Parathyroid adenoma (tissue), 2 donors: ENCODE measurements around the gene DOK3.

Experiments
- H2AFZ ChIP-seq: fragments of 300-600 bp; sonication (generic); one replicate; pipeline ENCODE4 v1.7.0; 2017; ENCODE audit warnings: antibody characterized with exemption, mild to moderate bottlenecking
- H3K27ac ChIP-seq: fragments of 300-600 bp; sonication (generic); one replicate; pipeline ENCODE4 v1.7.0; 2017
- H3K27me3 ChIP-seq: fragments of 300-600 bp; sonication (generic); one replicate; pipeline ENCODE4 v1.7.0; 2017; ENCODE audit warnings: low read length; ENCODE audit not compliant: control insufficient read depth, insufficient read depth
- H3K36me3 ChIP-seq: fragments of 300-600 bp; sonication (generic); one replicate; pipeline ENCODE4 v1.7.0; 2017; ENCODE audit warnings: low read length; ENCODE audit not compliant: control insufficient read depth, insufficient read depth
- H3K4me1 ChIP-seq: fragments of 300-600 bp; sonication (generic); one replicate; pipeline ENCODE4 v1.7.0; 2017; ENCODE audit warnings: control low read depth
- H3K4me2 ChIP-seq: fragments of 300-600 bp; sonication (generic); one replicate; pipeline ENCODE4 v1.7.0; 2017; ENCODE audit warnings: low read length
- H3K4me3 ChIP-seq: fragments of 300-600 bp; sonication (generic); one replicate; pipeline ENCODE4 v1.7.0; 2017; ENCODE audit warnings: low read depth, low read length
- H3K79me2 ChIP-seq: fragments of 300-600 bp; sonication (generic); one replicate; pipeline ENCODE4 v1.7.0; 2017; ENCODE audit warnings: control low read depth
- H3K9ac ChIP-seq: fragments of 300-600 bp; sonication (generic); one replicate; pipeline ENCODE4 v1.7.0; 2017; ENCODE audit warnings: mild to moderate bottlenecking
- H3K9me3 ChIP-seq: fragments of 300-600 bp; sonication (generic); one replicate; pipeline ENCODE4 v1.7.0; 2017; ENCODE audit warnings: low read length; ENCODE audit not compliant: control insufficient read depth
- CTCF ChIP-seq: fragments of 300-600 bp; sonication (generic); IDR thresholded peaks from one replicate; pipeline ENCODE4 v1.7.0; 2017; ENCODE audit warnings: antibody characterized with exemption, mild to moderate bottlenecking
- donor health status: primary hyperparathyroidism.

Gene DOK3

GRCh38 chr5:177520916-177521513, 11.4 kb upstream of the DOK3 start:
- H2AFZ ChIP-seq: no peak overlapping the region
- H3K27ac ChIP-seq: no peak overlapping the region
- H3K4me2 ChIP-seq: no peak overlapping the region
- H3K4me1 ChIP-seq: no peaks in the 10 kb centered on the region
- H3K9me3 ChIP-seq: no peaks in the 10 kb centered on the region
- H3K4me3 ChIP-seq: no peak overlapping the region
- no peak overlapping the region for H3K9ac ChIP-seq
- no peak for TF ChIP-seq CTCF
- H3K36me3 ChIP-seq: no peaks in the 10 kb centered on the region
- peaks cover 26% of the 10 kb centered on the region for H3K79me2 ChIP-seq
- no peaks in the 10 kb centered on the region for H3K27me3 ChIP-seq

GRCh38 chr5:177520271-177520670, 10.6 kb upstream of the DOK3 start:
- Histone ChIP-seq H3K36me3 (no peaks in the 10 kb centered on the region), H3K27me3 (no peaks in the 10 kb centered on the region), H3K4me2 (no peak overlapping the region), H3K4me1 (no peaks in the 10 kb centered on the region), H2AFZ (no peak overlapping the region), H3K27ac (no peak overlapping the region), H3K9me3 (no peaks in the 10 kb centered on the region), H3K79me2 (peaks cover 28% of the 10 kb centered on the region), H3K4me3 (no peak overlapping the region), H3K9ac (no peak overlapping the region)
- no peak for TF ChIP-seq CTCF

- Histone ChIP-seq H3K27ac (no peak overlapping the region), H3K4me3 (no peak overlapping the region), H2AFZ (no peak overlapping the region), H3K9ac (no peak overlapping the region), H3K36me3 (no peaks in the 10 kb centered on the region), H3K9me3 (no peaks in the 10 kb centered on the region), H3K4me2 (no peak overlapping the region), H3K79me2 (peaks cover 25% of the 10 kb centered on the region), H3K27me3 (no peaks in the 10 kb centered on the region), H3K4me1 (no peaks in the 10 kb centered on the region)
- TF ChIP-seq CTCF: no peak
Measured at GRCh38 chr5:177519463-177520235, 10.0 kb upstream of the DOK3 start.

DNA sequence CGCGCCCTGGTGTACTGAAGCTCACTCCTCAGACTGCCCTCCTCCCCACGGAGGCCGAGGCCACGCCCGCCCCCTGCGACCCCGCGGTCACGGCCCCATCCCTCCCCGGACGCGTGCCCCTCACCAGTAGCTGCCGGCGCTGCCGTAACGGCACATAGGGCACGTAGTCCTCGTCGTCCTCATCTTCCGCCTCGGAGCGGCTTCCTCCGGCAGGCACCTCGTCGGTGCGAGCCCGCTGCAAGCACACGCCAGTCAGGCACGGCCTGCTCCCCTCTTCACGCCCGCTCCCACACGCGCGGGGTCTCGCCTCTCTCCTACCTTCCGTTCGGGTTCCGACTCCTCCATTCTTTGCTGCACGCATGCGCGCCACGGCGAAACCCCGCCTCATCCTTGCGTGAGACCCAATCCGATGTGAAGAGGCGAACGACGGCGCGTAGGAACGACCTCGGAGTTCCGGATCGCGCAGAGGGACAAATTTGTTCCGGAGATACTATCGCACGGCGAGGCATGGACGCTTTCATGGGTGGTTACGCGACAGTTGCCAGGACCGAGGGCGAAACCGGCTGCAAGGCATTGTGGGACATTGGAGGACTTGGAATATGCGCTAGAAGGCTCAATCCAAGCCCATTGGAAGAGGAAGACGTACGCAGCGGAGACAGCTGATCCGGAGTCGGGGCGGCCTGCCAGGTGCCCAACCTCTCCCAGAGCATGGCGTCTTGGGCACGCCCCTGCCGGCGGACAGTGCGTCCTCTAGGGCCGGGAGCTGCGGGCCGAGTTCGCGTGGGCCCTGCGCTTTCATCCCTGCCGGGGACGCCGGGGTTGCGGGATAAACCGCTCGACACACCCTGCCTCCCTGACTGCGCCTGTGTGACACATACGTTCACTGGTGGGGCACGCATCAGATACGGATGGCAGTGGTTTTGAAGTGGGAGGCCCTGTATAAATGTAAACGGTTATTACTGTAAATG, 7.3 kb upstream of the DOK3 start, which contains the start of gene DDX41:
TSS of gene DDX41 (minus strand) at position 361 of the 968 bp plus-strand sequence. CDS start at position 345, 16 bp downstream.
- H3K4me1 ChIP-seq: no peaks in the 10 kb centered on the region
- no peaks in the 10 kb centered on the region for H3K36me3 ChIP-seq
- H3K27me3 ChIP-seq: no peaks in the 10 kb centered on the region
- peaks cover 16% of the 10 kb centered on the region for H3K79me2 ChIP-seq
- H2AFZ ChIP-seq: peak within 1 kb of the TSS; percentile 95
- peak within 1 kb of the TSS; percentile 81 for H3K4me3 ChIP-seq
- H3K4me2 ChIP-seq: peak within 1 kb of the TSS; percentile 94
- H3K27ac ChIP-seq: peak within 1 kb of the TSS; percentile 84
- TF ChIP-seq CTCF: no peak
- H3K9me3 ChIP-seq: no peaks in the 10 kb centered on the region
- peak within 1 kb of the TSS; percentile 74 for H3K9ac ChIP-seq
